HepG2 (cell line): ENCODE results near the gene CCDC87. TPM values are rescaled to one million over a fixed set of nuclear protein-coding genes. Genes with fewer than 3 reads are reported as not detected.

Experiments
- ARHGAP35 ChIP-seq: sonication (generic); formaldehyde crosslinking; IDR thresholded peaks from 2 replicates; pipeline ENCODE4 v1.9.0; 2022; ENCODE audit warnings: mild to moderate bottlenecking, inconsistent platforms, moderate library complexity, missing genetic modification reagents, borderline replicate concordance
- BRD4 ChIP-seq: sonication (generic); formaldehyde crosslinking; IDR thresholded peaks from 2 replicates; pipeline ENCODE4 v1.4.0; 2020; ENCODE audit warnings: missing genetic modification reagents
- HNRNPK ChIP-seq: fragments of 200-400 bp; formaldehyde crosslinking; IDR thresholded peaks from 2 replicates; pipeline ENCODE4 v1.6.1; 2018; ENCODE audit warnings: low read length, low read depth, moderate library complexity, mild to moderate bottlenecking; ENCODE audit not compliant: poor library complexity, severe bottlenecking
- MAFG ChIP-seq: sonication (generic); formaldehyde crosslinking; IDR thresholded peaks from 2 replicates; pipeline ENCODE4 v1.5.1; 2020; ENCODE audit warnings: mild to moderate bottlenecking, missing genetic modification reagents
- MBNL3 ChIP-seq: fragments of 250-450 bp; sonication (Bioruptor Pico); conservative IDR thresholded peaks from 2 replicates; pipeline ENCODE4 v1.8.0; 2022; ENCODE audit warnings: mild to moderate bottlenecking, inconsistent platforms
- MEIS2 ChIP-seq: sonication (generic); formaldehyde crosslinking; IDR thresholded peaks from 2 replicates; pipeline ENCODE4 v1.9.0; 2021; ENCODE audit warnings: mild to moderate bottlenecking, missing genetic modification reagents
- PHF21A ChIP-seq: sonication (generic); formaldehyde crosslinking; IDR thresholded peaks from 2 replicates; pipeline ENCODE4 v1.5.0; 2020; ENCODE audit warnings: mild to moderate bottlenecking, missing genetic modification reagents
- SALL2 ChIP-seq: sonication (generic); formaldehyde crosslinking; IDR thresholded peaks from 2 replicates; pipeline ENCODE4 v1.8.1; 2023; ENCODE audit warnings: mild to moderate bottlenecking, missing genetic modification reagents, inconsistent platforms
- SRSF4 ChIP-seq: fragments of 200-400 bp; formaldehyde crosslinking; IDR thresholded peaks from one replicate; pipeline ENCODE4 v1.6.1; 2018; ENCODE audit warnings: mild to moderate bottlenecking, low read depth, low read length, moderate library complexity; ENCODE audit not compliant: poor library complexity, severe bottlenecking
- SSRP1 ChIP-seq: IDR thresholded peaks from 2 replicates; pipeline ENCODE4 v1.6.1; 2016; ENCODE audit warnings: control low read depth
- ZBTB7A ChIP-seq: sonication (generic); formaldehyde crosslinking; IDR thresholded peaks from 2 replicates; pipeline ENCODE4 v1.8.0; 2022; ENCODE audit warnings: mild to moderate bottlenecking, missing genetic modification reagents
- ZFAT ChIP-seq: sonication (generic); formaldehyde crosslinking; conservative IDR thresholded peaks from 2 replicates; pipeline ENCODE4 v1.8.1; 2023; ENCODE audit warnings: missing genetic modification reagents, inconsistent platforms
- ZNF335 ChIP-seq: sonication (generic); formaldehyde crosslinking; IDR thresholded peaks from 2 replicates; pipeline ENCODE4 v1.4.0; 2020; ENCODE audit warnings: missing genetic modification reagents
- ZNF451 ChIP-seq: sonication (generic); formaldehyde crosslinking; IDR thresholded peaks from 2 replicates; pipeline ENCODE4 v1.5.0; 2020; ENCODE audit warnings: mild to moderate bottlenecking, missing genetic modification reagents
- ZNF567 ChIP-seq: sonication (generic); formaldehyde crosslinking; IDR thresholded peaks from 2 replicates; pipeline ENCODE4 v1.8.1; 2023; ENCODE audit warnings: mild to moderate bottlenecking, missing genetic modification reagents, borderline replicate concordance
- polyA plus RNA-seq, 8 experiments: library from polyadenylated mRNA; depleted of rRNA in 3 of 8; stranded (reverse) in 7 of 8; unstranded in 1 of 8; fragments of >200 nt; fragmentation: Illumina TruSeq in 4 of 8; extraction: Trizol in 4 of 8; gene quantifications; 2 replicates each; pipeline versions ENCODE4 v1.2.1 to v1.2.3, GENCODE V29; 2011 to 2016; ENCODE audit warnings: low read depth in 4 of 8, missing spikeins in 1 of 8, mixed read lengths in 1 of 8; ENCODE audit not compliant: insufficient read depth in 1 of 8
- total RNA-seq, 5 experiments: library from RNA; depleted of rRNA; stranded (reverse); fragments of >200 nt; fragmentation: Illumina TruSeq; extraction: Trizol; gene quantifications; 2 replicates each; pipeline ENCODE4 v1.2.3, GENCODE V29; 2016; ENCODE audit warnings: low read depth in 1 of 5
- TF ChIP-seq, protein P1 (sequence below): sonication (generic); formaldehyde crosslinking; IDR thresholded peaks from 2 replicates; pipeline ENCODE4 v1.4.0; 2020; ENCODE audit warnings: mild to moderate bottlenecking, missing genetic modification reagents
- TF ChIP-seq, protein P2 (sequence below): sonication (generic); formaldehyde crosslinking; IDR thresholded peaks from 2 replicates; pipeline ENCODE4 v1.5.0; 2020; ENCODE audit warnings: mild to moderate bottlenecking, missing genetic modification reagents
- TF ChIP-seq, protein P3 (sequence below): sonication (generic); formaldehyde crosslinking; IDR thresholded peaks from 2 replicates; pipeline ENCODE4 v1.8.1; 2022; ENCODE audit warnings: low read depth, mild to moderate bottlenecking, missing genetic modification reagents
- TF ChIP-seq, protein P4 (sequence below): sonication (generic); formaldehyde crosslinking; IDR thresholded peaks from 2 replicates; pipeline ENCODE4 v1.5.0; 2020; ENCODE audit warnings: missing genetic modification reagents, mild to moderate bottlenecking, borderline replicate concordance
- TF ChIP-seq, protein P5 (sequence below): sonication (generic); formaldehyde crosslinking; IDR thresholded peaks from 2 replicates; pipeline ENCODE4 v1.9.0; 2021; ENCODE audit warnings: missing genetic modification reagents, borderline replicate concordance

The CCDC87 gene
- total and polyA plus RNA-seq, 2 of the 13 experiments (the other 11 are each of a cell fraction or from before 2014, with no cell fraction given) = 0.05 to 0.42 TPM

DNA sequence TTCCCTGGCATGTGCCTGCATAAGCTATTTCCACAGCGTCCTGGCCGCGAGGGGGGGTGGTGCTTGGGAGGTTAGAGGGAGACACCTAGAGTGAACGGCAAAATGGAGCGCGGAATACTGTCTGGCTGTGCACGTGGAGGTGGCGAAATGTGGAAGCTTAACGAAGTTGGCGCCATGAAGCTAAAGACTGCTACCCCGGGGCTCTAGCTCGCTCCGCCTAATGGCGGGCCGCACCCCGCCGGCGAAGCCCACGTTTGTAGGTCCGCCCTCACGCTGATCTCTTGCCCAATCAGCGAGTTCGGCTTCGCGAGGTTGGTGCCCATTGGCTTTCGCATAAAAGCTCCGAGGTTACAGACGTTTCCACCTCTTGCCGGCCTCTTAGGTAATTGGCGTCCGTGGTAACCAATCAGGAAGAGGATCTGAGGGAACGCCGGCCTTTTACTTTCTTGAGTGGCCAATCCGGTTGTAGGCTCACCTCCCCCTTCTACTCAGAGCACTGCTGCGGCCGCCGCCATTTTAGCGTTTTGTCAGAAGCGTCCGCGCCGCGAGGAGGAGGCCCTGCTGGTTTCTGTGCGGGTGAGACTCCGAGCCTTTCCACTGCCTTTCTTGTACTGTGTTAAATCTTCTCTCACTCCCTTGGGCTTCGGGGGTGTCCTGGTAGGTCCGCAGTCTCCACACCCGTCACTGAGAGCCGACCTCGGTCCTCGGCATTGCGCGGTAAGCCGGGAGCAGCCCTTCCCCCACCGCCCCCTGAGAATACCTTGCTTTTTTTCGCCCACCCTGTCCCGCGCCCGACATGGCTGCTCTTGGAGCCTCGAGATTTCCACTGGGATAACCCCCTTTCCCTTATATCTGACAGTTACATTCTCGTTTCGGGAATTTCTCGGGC is 45.6 kb upstream of the CCDC87 start, which contains the start of gene RBM4 (continued):
- TF ChIP-seq MBNL3 (CRISPR knock-in tag) (no peak), HNRNPK (no peak), MEIS2 (CRISPR knock-in tag) (no peak), ZBTB7A (no peak), SRSF4 (peak; percentile 32), SALL2 (peak; percentile 70; the same call in 1 of the 2 replicates), ZFAT (CRISPR knock-in tag) (no peak), ARHGAP35 (CRISPR knock-in tag) (no peak), ZNF451 (CRISPR knock-in tag) (no peak), BRD4 (CRISPR knock-in tag) (0 out of 2 replicates have a peak, but pooled peaks have one; percentile 41), MAFG (0 out of 2 replicates have a peak, but pooled peaks have one; percentile 30), PHF21A (CRISPR knock-in tag) (peak; percentile 74), SSRP1 (CRISPR knock-in tag) (no peak), ZNF335 (CRISPR knock-in tag) (peak; percentile 76; the same call in 1 of the 2 replicates), ZNF567 (no peak)
- TF ChIP-seq, protein P1, sequence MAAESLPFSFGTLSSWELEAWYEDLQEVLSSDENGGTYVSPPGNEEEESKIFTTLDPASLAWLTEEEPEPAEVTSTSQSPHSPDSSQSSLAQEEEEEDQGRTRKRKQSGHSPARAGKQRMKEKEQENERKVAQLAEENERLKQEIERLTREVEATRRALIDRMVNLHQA (CRISPR knock-in tag) = no peak
- TF ChIP-seq, protein P2, sequence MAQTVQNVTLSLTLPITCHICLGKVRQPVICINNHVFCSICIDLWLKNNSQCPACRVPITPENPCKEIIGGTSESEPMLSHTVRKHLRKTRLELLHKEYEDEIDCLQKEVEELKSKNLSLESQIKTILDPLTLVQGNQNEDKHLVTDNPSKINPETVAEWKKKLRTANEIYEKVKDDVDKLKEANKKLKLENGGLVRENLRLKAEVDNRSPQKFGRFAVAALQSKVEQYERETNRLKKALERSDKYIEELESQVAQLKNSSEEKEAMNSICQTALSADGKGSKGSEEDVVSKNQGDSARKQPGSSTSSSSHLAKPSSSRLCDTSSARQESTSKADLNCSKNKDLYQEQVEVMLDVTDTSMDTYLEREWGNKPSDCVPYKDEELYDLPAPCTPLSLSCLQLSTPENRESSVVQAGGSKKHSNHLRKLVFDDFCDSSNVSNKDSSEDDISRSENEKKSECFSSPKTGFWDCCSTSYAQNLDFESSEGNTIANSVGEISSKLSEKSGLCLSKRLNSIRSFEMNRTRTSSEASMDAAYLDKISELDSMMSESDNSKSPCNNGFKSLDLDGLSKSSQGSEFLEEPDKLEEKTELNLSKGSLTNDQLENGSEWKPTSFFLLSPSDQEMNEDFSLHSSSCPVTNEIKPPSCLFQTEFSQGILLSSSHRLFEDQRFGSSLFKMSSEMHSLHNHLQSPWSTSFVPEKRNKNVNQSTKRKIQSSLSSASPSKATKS = 0 out of 2 replicates have a peak, but pooled peaks have one; percentile 25
- TF ChIP-seq, protein P3, sequence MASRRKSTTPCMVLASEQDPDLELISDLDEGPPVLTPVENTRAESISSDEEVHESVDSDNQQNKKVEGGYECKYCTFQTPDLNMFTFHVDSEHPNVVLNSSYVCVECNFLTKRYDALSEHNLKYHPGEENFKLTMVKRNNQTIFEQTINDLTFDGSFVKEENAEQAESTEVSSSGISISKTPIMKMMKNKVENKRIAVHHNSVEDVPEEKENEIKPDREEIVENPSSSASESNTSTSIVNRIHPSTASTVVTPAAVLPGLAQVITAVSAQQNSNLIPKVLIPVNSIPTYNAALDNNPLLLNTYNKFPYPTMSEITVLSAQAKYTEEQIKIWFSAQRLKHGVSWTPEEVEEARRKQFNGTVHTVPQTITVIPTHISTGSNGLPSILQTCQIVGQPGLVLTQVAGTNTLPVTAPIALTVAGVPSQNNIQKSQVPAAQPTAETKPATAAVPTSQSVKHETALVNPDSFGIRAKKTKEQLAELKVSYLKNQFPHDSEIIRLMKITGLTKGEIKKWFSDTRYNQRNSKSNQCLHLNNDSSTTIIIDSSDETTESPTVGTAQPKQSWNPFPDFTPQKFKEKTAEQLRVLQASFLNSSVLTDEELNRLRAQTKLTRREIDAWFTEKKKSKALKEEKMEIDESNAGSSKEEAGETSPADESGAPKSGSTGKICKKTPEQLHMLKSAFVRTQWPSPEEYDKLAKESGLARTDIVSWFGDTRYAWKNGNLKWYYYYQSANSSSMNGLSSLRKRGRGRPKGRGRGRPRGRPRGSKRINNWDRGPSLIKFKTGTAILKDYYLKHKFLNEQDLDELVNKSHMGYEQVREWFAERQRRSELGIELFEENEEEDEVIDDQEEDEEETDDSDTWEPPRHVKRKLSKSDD (CRISPR knock-in tag) = peak; percentile 76; the same call in 1 of the 2 replicates
- TF ChIP-seq, protein P4, sequence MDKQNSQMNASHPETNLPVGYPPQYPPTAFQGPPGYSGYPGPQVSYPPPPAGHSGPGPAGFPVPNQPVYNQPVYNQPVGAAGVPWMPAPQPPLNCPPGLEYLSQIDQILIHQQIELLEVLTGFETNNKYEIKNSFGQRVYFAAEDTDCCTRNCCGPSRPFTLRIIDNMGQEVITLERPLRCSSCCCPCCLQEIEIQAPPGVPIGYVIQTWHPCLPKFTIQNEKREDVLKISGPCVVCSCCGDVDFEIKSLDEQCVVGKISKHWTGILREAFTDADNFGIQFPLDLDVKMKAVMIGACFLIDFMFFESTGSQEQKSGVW (CRISPR knock-in tag) = no peak
- TF ChIP-seq, protein P5, sequence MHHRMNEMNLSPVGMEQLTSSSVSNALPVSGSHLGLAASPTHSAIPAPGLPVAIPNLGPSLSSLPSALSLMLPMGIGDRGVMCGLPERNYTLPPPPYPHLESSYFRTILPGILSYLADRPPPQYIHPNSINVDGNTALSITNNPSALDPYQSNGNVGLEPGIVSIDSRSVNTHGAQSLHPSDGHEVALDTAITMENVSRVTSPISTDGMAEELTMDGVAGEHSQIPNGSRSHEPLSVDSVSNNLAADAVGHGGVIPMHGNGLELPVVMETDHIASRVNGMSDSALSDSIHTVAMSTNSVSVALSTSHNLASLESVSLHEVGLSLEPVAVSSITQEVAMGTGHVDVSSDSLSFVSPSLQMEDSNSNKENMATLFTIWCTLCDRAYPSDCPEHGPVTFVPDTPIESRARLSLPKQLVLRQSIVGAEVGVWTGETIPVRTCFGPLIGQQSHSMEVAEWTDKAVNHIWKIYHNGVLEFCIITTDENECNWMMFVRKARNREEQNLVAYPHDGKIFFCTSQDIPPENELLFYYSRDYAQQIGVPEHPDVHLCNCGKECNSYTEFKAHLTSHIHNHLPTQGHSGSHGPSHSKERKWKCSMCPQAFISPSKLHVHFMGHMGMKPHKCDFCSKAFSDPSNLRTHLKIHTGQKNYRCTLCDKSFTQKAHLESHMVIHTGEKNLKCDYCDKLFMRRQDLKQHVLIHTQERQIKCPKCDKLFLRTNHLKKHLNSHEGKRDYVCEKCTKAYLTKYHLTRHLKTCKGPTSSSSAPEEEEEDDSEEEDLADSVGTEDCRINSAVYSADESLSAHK (CRISPR knock-in tag) = no peak
